GM19438 (cell line): ENCODE measurements around the gene TMEM106A.
"Not testable (repeated sequence)": the region's sequence is repeated elsewhere in the genome, so short reads cannot be mapped to it uniquely, and the experiment has no call there.

Experiments used
- ATAC-seq: cut with Tn5 transposase; IDR thresholded peaks from one replicate; pipeline ENCODE4 v1.9.1; 2021; ENCODE audit warnings: low read depth; ENCODE audit not compliant: unreplicated experiment

The TMEM106A gene, protein sequence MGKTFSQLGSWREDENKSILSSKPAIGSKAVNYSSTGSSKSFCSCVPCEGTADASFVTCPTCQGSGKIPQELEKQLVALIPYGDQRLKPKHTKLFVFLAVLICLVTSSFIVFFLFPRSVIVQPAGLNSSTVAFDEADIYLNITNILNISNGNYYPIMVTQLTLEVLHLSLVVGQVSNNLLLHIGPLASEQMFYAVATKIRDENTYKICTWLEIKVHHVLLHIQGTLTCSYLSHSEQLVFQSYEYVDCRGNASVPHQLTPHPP

DNA sequence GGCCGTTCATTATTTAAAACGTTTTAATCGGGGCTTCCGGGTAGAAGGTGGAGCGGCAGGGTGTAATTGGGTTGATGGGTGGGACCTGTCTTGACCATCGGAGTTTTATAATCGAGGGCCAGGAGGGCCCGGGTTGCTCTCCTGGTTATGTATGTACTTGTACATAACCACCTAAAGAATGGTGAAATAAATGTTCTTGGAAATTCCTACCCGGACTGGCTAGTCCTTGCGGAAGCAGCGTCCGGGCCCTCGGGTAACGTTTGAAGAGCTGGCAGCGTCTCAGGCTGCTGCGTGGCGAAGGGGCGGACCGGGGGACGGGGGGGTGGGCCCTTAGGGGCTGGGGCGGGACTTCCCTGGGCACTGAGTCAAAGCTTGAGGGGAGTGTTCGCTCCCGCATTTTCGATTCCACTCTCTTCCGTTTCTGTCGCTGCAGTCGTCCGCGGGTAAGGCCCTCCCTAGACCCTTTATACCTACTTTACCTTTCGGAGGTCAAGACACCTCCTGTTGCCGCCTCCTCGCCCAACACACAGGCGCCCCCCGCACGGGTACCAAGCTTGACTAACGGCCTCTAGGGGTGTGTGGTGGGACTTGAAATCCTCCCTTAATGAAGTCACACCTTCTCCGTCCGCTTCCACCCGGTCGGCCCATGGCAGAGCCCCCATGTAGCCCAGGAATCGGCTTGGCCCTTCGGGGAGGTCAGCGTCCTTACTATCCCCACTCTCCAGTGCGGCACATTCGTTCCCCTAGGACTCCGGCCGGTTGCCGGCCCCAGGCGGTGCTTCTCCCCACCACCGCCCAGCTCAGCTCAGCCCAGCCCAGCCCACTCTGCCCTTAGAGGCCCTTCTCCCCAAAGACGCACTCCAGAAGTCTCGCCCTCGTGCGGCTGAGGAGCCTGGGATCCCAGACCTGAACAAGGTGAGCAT is at the start of gene TMEM106A:
TMEM106A (plus strand) TSS at position 396 of the 923 bp plus-strand sequence. CDS start 1,167 bp downstream, outside the sequence.
- ATAC-seq: peak; percentile 58

DNA sequence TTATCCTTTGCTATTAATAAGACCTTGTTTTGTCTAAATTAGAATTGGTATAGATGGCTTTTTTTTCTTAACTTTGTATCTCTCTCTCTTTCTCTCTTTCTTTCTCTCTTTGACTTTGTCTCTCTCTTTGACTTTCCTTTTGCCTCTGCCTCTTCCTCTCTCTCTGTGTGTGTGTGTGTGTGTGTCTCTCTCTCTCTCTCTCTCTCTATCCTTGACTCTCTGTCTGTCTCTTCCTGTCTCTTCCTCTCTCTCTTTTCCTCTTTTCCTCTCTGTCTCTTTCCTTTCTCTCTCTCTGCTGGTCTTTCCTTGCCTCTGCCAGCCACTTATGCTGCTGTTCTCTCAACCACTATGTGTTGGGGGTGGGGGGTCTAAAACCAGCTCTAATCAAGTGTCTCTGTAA is 45.7 kb upstream of the TMEM106A start:
- not testable (repeated sequence) for ATAC-seq

- ATAC-seq: peak; percentile 17
Measured at GRCh38 chr17:43169561-43170139, 42.0 kb upstream of the TMEM106A start.

DNA sequence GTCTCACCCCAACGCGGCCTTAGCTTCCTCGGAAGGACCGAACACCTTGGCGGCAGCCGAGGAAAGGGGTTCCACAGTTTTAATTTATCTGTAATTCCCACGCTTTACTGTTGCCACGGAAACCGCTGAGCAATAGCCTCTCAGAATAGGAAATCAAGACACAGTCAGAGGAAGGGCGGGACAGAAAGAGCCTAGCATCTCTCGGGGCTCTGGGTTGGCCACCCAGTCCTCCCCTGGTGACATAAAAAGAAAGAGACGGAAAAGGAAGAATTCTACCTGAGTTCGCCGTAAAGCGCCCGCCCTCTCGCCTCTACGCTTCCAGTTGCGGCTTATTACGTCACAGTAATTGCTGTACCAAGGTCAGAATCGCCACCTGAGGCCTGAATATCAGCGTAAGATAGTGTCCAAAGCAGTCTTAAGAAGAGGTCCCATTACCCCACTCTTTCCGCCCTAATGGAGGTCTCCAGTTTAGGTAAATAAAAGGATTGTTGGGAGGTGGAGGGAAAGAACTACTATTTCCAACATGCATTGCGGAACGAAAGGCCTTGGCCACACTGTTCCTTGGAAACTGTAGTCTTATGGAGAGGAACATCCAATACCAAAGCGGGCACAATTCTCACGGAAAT is 41.4 kb upstream of the TMEM106A start:
- peak; percentile 58 for ATAC-seq

GRCh38 chr17:43170766-43171585 is 40.7 kb upstream of the TMEM106A start, which contains the start of gene NBR1:
Gene NBR1 (plus strand): TSS chr17:43171214. CDS start chr17:43175800, 4,586 bp downstream.
- peak; percentile 65 for ATAC-seq

GRCh38 chr17:43171586-43172487 is 39.8 kb upstream of the TMEM106A start:
- no peak for ATAC-seq

GRCh38 chr17:43175213-43176118 is 36.2 kb upstream of the TMEM106A start:
- no peak for ATAC-seq

- ATAC-seq: no peak
Measured at GRCh38 chr17:43176119-43176570, 35.5 kb upstream of the TMEM106A start.

GRCh38 chr17:43183921-43184320 is 27.8 kb upstream of the TMEM106A start:
- ATAC-seq: no peak

- ATAC-seq: not testable (repeated sequence)
Measured at GRCh38 chr17:43186656-43187055, 25.0 kb upstream of the TMEM106A start.

DNA sequence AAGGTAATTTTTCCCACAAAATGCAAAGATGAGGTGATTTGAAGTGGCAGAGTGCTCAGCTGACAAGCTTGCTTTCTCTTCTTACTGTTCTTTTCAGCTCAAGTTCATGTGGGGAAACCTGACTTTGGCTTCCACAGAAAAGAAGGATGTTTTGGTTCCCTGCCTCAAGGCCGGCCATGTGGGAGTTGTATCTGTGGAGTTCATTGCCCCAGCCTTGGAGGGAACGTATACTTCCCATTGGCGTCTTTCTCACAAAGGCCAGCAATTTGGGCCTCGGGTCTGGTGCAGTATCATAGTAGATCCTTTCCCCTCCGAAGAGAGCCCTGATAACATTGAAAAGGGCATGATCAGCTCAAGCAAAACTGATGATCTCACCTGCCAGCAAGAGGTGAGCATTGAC is 18.4 kb upstream of the TMEM106A start:
- no peak for ATAC-seq

- no peak for ATAC-seq
Measured at GRCh38 chr17:43199633-43200032, 12.0 kb upstream of the TMEM106A start.

DNA sequence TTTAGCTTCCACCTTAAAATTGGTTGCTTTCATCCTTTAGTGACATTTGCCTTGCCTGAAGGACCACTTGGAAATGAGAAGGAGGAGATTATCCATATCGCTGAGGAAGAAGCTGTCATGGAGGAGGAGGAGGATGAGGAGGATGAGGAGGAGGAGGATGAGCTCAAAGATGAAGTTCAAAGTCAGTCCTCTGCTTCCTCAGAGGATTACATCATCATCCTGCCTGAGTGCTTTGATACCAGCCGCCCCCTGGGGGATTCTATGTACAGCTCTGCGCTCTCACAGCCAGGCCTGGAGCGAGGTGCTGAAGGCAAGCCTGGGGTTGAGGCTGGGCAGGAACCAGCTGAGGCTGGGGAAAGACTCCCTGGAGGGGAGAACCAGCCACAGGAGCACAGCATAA is 11.5 kb upstream of the TMEM106A start:
- ATAC-seq: no peak

DNA sequence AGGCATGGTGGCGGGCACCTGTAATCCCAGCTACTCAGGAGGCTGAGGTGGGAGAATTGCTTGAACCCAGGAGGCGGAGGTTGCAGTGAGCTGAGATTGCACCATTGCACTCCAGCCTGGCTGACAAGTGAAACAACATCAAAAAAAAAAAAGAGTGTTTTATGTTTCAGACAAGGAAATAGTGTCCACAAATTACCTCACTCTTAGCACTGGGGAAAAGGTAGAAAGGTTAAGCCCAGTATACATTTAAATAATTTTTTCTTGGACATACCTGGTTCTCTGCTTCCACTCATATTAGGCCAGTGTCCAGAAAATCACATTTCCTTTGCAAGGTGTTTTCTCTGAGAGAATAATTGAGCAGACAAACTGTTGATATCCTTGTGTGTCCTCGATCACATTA is 8.7 kb upstream of the TMEM106A start:
- not testable (repeated sequence) for ATAC-seq

- ATAC-seq: no peak
Measured at GRCh38 chr17:43210576-43210975, 1.1 kb upstream of the TMEM106A start.

GRCh38 chr17:43211123-43211479 is 574 bp upstream of the TMEM106A start:
- ATAC-seq: no peak

GRCh38 chr17:43212641-43213490 is 1.2 kb downstream of the TMEM106A start:
- ATAC-seq: no peak
